GM12878 (cell line): Measurements from ENCODE around the gene CDKN2B. TPM values are rescaled to one million over a fixed set of nuclear protein-coding genes. Genes with fewer than 3 reads are reported as not detected.

Experiments used
- PKNOX1 ChIP-seq: fragments of 450-650 bp; IDR thresholded peaks from 2 replicates; pipeline ENCODE4 v1.6.1; 2016; ENCODE audit warnings: mild to moderate bottlenecking
- polyA plus RNA-seq, 11 experiments: library from polyadenylated mRNA; depleted of rRNA in 4 of 11; unstranded in 6 of 11; stranded (reverse) in 5 of 11; fragments of >200 nt; fragmentation: Nextera tagmentation in 4 of 11; fragmentation: Illumina TruSeq in 1 of 11; extraction: Ambion mirVana in 4 of 11; extraction: Trizol in 1 of 11; gene quantifications; 1 replicate in 1 of 11; 2 replicates in 10 of 11; pipeline versions ENCODE4 v1.2.1 to v1.2.3, GENCODE V29; 2011 to 2016; ENCODE audit warnings: inconsistent platforms in 2 of 11, missing spikeins in 2 of 11, low read depth in 1 of 11
- total RNA-seq, 4 experiments: library from RNA; depleted of rRNA in 3 of 4; stranded (reverse); fragments of >200 nt in 3 of 4; fragmentation: Illumina TruSeq in 1 of 4; extraction: Trizol in 1 of 4; gene quantifications; 2 replicates each; pipeline versions ENCODE4 v1.2.1 to v1.2.3, GENCODE V29; 2013 to 2021
- TF ChIP-seq, protein P1 (sequence below): fragments of 450-650 bp; formaldehyde crosslinking; IDR thresholded peaks from 2 replicates; pipeline ENCODE4 v1.5.0; 2022; ENCODE audit warnings: mild to moderate bottlenecking, missing genetic modification characterization
- TF ChIP-seq, protein P2 (sequence below): IDR thresholded peaks from 2 replicates; pipeline ENCODE4 v1.6.1; 2011; ENCODE audit warnings: borderline replicate concordance, low read depth, mild to moderate bottlenecking, moderate library complexity, low read length; ENCODE audit not compliant: insufficient read depth, poor library complexity, severe bottlenecking
- TF ChIP-seq, protein P3 (sequence below): IDR thresholded peaks from 2 replicates; pipeline ENCODE4 v1.6.1; 2012; ENCODE audit warnings: low read depth, low read length, improper control_type of control experiment

Gene CDKN2B
- total and polyA plus RNA-seq, 10 of the 15 experiments (the other 5 are each of a cell fraction or from before 2014, with no cell fraction given), result 0.03 to 0.47 (median 0.08) TPM; not detected in 1

DNA sequence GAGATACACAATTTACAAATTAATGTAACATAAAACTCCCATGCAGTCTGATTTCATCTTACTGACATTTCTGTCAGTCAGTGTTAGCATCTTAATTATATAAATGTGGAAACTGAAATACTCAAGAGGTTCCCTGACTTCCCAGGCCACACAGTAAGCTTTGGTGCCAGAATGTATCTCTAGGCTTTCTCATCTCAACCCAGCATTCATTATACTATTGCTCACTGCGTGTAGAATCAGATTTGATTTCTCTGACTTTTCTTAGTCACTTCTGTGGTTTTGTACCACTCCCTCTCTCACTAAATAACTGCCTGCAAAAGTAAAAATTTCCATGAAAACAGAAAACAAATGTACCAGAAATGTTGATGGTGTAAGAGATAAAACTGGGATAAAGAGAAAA, 31.7 kb upstream of the CDKN2B start (continued):
- TF ChIP-seq, protein P1, sequence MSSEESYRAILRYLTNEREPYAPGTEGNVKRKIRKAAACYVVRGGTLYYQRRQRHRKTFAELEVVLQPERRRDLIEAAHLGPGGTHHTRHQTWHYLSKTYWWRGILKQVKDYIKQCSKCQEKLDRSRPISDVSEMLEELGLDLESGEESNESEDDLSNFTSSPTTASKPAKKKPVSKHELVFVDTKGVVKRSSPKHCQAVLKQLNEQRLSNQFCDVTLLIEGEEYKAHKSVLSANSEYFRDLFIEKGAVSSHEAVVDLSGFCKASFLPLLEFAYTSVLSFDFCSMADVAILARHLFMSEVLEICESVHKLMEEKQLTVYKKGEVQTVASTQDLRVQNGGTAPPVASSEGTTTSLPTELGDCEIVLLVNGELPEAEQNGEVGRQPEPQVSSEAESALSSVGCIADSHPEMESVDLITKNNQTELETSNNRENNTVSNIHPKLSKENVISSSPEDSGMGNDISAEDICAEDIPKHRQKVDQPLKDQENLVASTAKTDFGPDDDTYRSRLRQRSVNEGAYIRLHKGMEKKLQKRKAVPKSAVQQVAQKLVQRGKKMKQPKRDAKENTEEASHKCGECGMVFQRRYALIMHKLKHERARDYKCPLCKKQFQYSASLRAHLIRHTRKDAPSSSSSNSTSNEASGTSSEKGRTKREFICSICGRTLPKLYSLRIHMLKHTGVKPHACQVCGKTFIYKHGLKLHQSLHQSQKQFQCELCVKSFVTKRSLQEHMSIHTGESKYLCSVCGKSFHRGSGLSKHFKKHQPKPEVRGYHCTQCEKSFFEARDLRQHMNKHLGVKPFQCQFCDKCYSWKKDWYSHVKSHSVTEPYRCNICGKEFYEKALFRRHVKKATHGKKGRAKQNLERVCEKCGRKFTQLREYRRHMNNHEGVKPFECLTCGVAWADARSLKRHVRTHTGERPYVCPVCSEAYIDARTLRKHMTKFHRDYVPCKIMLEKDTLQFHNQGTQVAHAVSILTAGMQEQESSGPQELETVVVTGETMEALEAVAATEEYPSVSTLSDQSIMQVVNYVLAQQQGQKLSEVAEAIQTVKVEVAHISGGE (CRISPR knock-in tag), result no peak
- TF ChIP-seq, protein P2, sequence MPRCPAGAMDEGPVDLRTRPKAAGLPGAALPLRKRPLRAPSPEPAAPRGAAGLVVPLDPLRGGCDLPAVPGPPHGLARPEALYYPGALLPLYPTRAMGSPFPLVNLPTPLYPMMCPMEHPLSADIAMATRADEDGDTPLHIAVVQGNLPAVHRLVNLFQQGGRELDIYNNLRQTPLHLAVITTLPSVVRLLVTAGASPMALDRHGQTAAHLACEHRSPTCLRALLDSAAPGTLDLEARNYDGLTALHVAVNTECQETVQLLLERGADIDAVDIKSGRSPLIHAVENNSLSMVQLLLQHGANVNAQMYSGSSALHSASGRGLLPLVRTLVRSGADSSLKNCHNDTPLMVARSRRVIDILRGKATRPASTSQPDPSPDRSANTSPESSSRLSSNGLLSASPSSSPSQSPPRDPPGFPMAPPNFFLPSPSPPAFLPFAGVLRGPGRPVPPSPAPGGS, result no peak
- TF ChIP-seq, protein P3, sequence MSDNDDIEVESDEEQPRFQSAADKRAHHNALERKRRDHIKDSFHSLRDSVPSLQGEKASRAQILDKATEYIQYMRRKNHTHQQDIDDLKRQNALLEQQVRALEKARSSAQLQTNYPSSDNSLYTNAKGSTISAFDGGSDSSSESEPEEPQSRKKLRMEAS, result no peak
- TF ChIP-seq PKNOX1, result no peak
- TF ChIP-seq, all 136 proteins: peak for 0
